PFSK-1 (cell line): ENCODE data around the gene DPY19L3.

Experiments
- FOXP2 ChIP-seq: optimal IDR thresholded peaks from 2 replicates; pipeline ENCODE3; 2011; ENCODE audit warnings: borderline replicate concordance, control low read depth, inconsistent platforms; ENCODE audit not compliant: insufficient read depth; ENCODE audit errors: extremely low read length, extremely low read depth
- POLR2AphosphoS5 ChIP-seq: IDR thresholded peaks from 2 replicates; pipeline ENCODE4 v1.6.1; 2012; ENCODE audit warnings: low read depth, mild to moderate bottlenecking, control low read depth, low read length, moderate library complexity
- SIN3A ChIP-seq: IDR thresholded peaks from 2 replicates; pipeline ENCODE4 v1.6.1; 2012; ENCODE audit warnings: mild to moderate bottlenecking, low read length, moderate library complexity, borderline replicate concordance; ENCODE audit not compliant: insufficient read depth
- TAF1 ChIP-seq: IDR thresholded peaks from 2 replicates; pipeline ENCODE4 v1.6.1; 2012; ENCODE audit warnings: low read length, control low read depth, borderline replicate concordance; ENCODE audit not compliant: insufficient read depth
- TF ChIP-seq, protein P1 (sequence below), 2 experiments: IDR thresholded peaks; 2 replicates each; pipeline versions ENCODE4 v1.6.1 to v1.8.0; 2011 to 2012; ENCODE audit warnings: low read depth in 2 of 2, low read length in 2 of 2, control low read depth in 1 of 2, inconsistent platforms in 1 of 2, mild to moderate bottlenecking in 1 of 2, moderate library complexity in 1 of 2; ENCODE audit not compliant: insufficient read depth in 1 of 2

The DPY19L3 gene

DNA sequence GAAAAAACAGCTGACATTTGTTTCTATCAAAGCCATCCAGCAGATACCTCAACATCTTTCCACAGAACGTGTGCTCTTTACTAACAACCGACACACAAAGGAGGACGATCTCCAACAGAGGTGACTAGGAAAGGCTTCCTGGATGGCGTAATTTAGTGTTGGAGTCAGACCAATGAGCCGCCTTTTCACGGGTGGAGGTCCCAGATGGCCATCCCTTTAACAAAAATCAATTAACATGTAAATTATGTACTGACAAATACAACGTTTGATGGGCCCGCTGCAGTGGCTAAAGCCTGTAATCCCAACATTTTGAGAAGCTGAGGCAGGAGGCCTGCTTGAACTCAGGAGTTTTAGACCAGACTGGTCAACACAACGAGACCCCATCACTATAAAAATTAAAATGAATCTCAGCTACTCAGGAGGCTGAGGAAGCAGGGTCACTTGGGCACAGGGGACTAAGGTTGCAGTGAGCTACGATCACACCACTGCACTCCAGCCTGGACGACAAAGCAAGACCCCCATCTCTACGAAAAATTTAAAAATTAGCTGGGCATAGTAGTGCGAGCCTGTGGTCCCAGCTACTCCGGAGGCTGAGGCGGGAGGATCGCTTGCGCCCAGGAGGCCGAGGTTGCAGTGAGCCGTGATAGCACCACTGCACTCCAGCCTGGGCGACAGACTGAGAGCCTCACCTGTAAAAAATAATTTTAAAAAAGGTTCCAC, 1.2 kb upstream of the DPY19L3 start:
- TF ChIP-seq, protein P1, sequence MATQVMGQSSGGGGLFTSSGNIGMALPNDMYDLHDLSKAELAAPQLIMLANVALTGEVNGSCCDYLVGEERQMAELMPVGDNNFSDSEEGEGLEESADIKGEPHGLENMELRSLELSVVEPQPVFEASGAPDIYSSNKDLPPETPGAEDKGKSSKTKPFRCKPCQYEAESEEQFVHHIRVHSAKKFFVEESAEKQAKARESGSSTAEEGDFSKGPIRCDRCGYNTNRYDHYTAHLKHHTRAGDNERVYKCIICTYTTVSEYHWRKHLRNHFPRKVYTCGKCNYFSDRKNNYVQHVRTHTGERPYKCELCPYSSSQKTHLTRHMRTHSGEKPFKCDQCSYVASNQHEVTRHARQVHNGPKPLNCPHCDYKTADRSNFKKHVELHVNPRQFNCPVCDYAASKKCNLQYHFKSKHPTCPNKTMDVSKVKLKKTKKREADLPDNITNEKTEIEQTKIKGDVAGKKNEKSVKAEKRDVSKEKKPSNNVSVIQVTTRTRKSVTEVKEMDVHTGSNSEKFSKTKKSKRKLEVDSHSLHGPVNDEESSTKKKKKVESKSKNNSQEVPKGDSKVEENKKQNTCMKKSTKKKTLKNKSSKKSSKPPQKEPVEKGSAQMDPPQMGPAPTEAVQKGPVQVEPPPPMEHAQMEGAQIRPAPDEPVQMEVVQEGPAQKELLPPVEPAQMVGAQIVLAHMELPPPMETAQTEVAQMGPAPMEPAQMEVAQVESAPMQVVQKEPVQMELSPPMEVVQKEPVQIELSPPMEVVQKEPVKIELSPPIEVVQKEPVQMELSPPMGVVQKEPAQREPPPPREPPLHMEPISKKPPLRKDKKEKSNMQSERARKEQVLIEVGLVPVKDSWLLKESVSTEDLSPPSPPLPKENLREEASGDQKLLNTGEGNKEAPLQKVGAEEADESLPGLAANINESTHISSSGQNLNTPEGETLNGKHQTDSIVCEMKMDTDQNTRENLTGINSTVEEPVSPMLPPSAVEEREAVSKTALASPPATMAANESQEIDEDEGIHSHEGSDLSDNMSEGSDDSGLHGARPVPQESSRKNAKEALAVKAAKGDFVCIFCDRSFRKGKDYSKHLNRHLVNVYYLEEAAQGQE (IDR thresholded peaks at IDR 0.05; ENCODE audit: insufficient read depth in 1 of 2, low read depth in 2 of 2, low read length in 2 of 2), result no peak
- TF ChIP-seq FOXP2 (no peak), POLR2AphosphoS5 (no peak), SIN3A (no peak), TAF1 (no peak)

DNA sequence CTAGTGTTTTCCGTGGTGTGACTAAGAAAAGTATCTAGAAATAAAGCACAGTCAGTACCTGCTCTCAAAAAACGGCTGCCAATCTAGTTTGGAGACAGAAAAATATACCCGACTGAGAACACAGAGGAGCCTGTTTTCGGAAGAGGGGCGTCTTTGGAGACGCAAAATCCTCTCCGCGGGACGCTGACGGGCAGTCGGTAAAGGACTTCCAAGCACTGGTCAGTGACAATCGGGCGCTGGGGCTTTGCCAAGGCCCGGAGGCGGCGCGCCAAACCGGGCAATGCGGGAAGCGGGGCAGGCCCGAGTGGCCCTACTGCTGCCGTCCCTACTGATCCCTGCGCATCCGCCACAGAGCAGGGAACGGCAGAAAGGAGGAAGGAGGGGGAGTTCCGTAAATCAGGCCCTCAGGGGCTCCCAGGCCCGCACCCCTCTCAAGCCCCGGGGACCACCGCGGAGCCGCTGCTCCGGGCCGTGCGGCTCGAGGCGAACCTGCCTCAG, 588 bp upstream of the DPY19L3 start:
- TF ChIP-seq, protein P1 (IDR thresholded peaks at IDR 0.05; ENCODE audit: insufficient read depth in 1 of 2, low read depth in 2 of 2, low read length in 2 of 2), result no peak
- TF ChIP-seq TAF1, result no peak
- TF ChIP-seq SIN3A, result no peak
- TF ChIP-seq POLR2AphosphoS5, result no peak
- TF ChIP-seq FOXP2, result no peak

DNA sequence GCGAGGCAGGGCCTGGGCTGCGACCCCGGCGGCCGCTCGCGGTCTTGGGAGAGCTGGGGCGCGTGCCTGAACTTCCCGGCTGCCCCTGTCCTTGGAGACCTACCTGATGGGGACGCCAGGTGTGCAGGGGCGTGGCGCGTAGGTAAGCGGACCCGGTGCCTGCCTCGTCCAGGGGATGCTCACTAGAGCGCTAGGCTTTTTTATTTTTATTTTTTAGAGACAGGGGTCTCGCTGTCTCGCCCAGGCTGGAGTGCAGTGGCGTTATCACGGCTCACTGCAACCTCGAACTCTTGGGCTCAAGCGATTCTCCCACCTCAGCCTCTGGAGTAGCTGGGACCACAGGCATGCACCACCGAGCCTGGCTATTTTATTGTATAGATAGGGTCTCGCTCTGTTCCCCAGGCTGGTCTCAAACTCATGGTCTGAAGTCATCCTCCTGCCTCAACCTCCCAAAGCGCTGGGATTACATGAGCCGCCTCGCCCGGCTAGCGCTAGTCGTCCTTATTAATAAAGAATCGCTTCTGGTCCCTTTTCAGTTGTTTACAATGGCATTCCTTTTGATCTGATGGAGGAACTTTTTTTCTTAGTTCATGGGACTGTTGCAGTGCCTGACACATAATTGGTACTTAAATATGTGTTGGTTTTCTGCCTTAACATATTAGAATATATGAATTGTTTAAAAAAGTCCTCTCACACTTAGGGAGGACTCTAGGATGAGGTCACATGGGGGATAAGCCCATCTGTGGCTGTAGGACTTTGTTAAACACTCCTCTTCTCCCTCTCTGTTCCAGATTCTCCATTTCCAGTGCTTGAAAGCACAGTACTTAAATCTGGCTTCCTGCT, 812 bp downstream of the DPY19L3 start:
- TF ChIP-seq POLR2AphosphoS5 (no peak), SIN3A (no peak), TAF1 (no peak), FOXP2 (no peak)
- TF ChIP-seq, protein P1 (IDR thresholded peaks at IDR 0.05; ENCODE audit: insufficient read depth in 1 of 2, low read depth in 2 of 2, low read length in 2 of 2), result no peak

DNA sequence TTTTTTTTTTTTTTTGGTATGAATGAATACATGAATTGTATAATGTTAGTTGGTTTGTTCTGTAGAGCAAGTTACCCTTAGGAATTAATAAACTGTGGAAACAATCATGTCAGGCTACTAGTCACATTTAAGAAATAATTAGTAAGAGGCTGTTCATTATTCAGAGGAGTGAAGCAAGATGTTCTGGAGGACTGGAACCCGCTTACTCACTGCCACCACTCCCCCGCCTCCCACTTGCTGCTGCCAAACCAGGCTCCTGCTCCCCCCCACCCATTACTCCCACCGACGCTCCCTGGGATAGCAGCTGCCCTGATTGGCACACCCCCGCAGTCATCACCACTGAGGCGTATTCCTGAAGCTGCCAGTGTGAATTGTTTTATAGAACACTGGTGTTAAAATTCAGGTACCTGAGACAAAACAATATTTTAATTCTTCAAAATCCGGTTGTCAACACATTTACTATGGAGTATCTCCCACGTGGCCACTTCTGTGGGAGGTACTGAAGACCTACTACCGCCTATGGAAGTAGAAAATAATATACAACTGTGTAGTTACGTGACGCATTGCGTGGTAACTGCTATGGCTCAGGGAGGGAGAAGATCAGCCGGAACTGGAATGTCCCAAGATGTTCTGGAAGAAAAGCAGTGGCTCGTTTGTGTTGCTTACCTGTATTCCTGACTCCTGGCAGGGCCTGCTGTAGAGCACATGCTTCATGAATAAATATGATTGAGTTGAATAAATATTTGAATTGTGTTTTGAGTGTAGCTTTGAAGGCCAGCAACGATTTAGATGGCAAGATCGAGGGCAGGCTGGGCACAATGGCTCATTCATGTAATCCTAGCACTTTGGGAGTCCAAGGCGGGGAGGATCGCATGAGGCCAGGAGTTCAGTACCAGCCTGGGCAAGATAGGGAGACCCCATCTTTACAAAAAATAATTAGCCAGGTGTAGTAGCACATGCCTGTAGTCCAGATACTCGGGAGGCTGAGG, 1.7 kb downstream of the DPY19L3 start:
- TF ChIP-seq, protein P1 (IDR thresholded peaks at IDR 0.05; ENCODE audit: insufficient read depth in 1 of 2, low read depth in 2 of 2, low read length in 2 of 2), result no peak
